ENCODE results near the gene NELL1. TPM values are rescaled to one million over a fixed set of nuclear protein-coding genes. Genes with fewer than 3 reads are reported as not detected.

Gene NELL1
- total RNA-seq, 1 donor from 2014 or later, result 9.4 TPM

GRCh38 chr11:21350613-21351012 is 681.2 kb downstream of the NELL1 start:
- no peak for DNase-seq

- DNase-seq, result no peak
These were observed 684.0 kb downstream of the NELL1 start for GRCh38 chr11:21353425-21353824.

- DNase-seq, result no peak
These were observed 695.7 kb downstream of the NELL1 start for GRCh38 chr11:21364866-21365624.

GRCh38 chr11:21369947-21370346 is 700.6 kb downstream of the NELL1 start:
- no peak for DNase-seq

- DNase-seq, result no peak
These were observed 701.7 kb downstream of the NELL1 start for GRCh38 chr11:21371044-21371443.

GRCh38 chr11:21372672-21373071 is 703.3 kb downstream of the NELL1 start:
- no peak for DNase-seq

- DNase-seq, result no peak
These were observed 705.0 kb downstream of the NELL1 start for GRCh38 chr11:21374376-21374775.

- DNase-seq, result no peak
These were observed 716.5 kb downstream of the NELL1 start for GRCh38 chr11:21385669-21386440.

- no peak for DNase-seq
These were observed 721.0 kb downstream of the NELL1 start for GRCh38 chr11:21390430-21390829.

GRCh38 chr11:21396342-21397008 is 727.1 kb downstream of the NELL1 start:
- no peak for DNase-seq

- no peak for DNase-seq
These were observed 728.8 kb downstream of the NELL1 start for GRCh38 chr11:21398195-21398594.

- no peak for DNase-seq
These were observed 732.1 kb downstream of the NELL1 start for GRCh38 chr11:21401496-21401895.

GRCh38 chr11:21402274-21402673 is 732.9 kb downstream of the NELL1 start:
- DNase-seq, result no peak

GRCh38 chr11:21403069-21403468 is 733.7 kb downstream of the NELL1 start:
- no peak for DNase-seq

- no peak for DNase-seq
These were observed 736.0 kb downstream of the NELL1 start for GRCh38 chr11:21405422-21405821.

GRCh38 chr11:21410513-21410912 is 741.1 kb downstream of the NELL1 start:
- no peak for DNase-seq

- DNase-seq, result no peak
These were observed 741.7 kb downstream of the NELL1 start for GRCh38 chr11:21411104-21411503.

- DNase-seq, result no peak
These were observed 742.2 kb downstream of the NELL1 start for GRCh38 chr11:21411597-21411996.

GRCh38 chr11:21412652-21413383 is 743.4 kb downstream of the NELL1 start:
- DNase-seq, result no peak

GRCh38 chr11:21414953-21415352 is 745.6 kb downstream of the NELL1 start:
- no peak for DNase-seq

- DNase-seq, result no peak
These were observed 746.2 kb downstream of the NELL1 start for GRCh38 chr11:21415606-21416005.

GRCh38 chr11:21421711-21422329 is 752.4 kb downstream of the NELL1 start:
- no peak for DNase-seq
